Calu3 (cell line): ENCODE data around the gene ZNF414. TPM values are rescaled to one million over a fixed set of nuclear protein-coding genes. Genes with fewer than 3 reads are reported as not detected.

Experiments
- BruUV-seq: library from RNA; stranded (reverse); fragments of 400-500 nt; replicated peaks from 2 replicates; lab custom pipeline; 2021; lab: Mats Ljungman, UMichigan
- CTCF ChIA-PET: fragments of 300-600 bp; sonication (Branson Sonifier 250); formaldehyde crosslinking; loops from one replicate; lab custom pipeline; 2022; ENCODE audit warnings: antibody characterized with exemption; lab: Charles Lee
- DNase-seq: peaks from one replicate; pipeline ENCODE4 v3.0.0; 2022
- H3K27ac Mint-ChIP-seq: one replicate; pipeline ENCODE4 v1.8.0; 2022; ENCODE audit warnings: mixed read lengths; ENCODE audit not compliant: unreplicated experiment
- H3K27me3 Mint-ChIP-seq: one replicate; pipeline ENCODE4 v1.8.0; 2022; ENCODE audit warnings: mixed read lengths; ENCODE audit not compliant: unreplicated experiment
- H3K36me3 Mint-ChIP-seq: one replicate; pipeline ENCODE4 v1.8.0; 2022; ENCODE audit warnings: mild to moderate bottlenecking, moderate library complexity, mixed read lengths; ENCODE audit not compliant: insufficient read depth, unreplicated experiment
- H3K4me1 Mint-ChIP-seq: one replicate; pipeline ENCODE4 v1.8.0; 2022; ENCODE audit warnings: mild to moderate bottlenecking, low read depth, mixed read lengths; ENCODE audit not compliant: unreplicated experiment
- H3K4me3 Mint-ChIP-seq: one replicate; pipeline ENCODE4 v1.8.0; 2022; ENCODE audit warnings: mild to moderate bottlenecking, low read depth, moderate library complexity, mixed read lengths; ENCODE audit not compliant: unreplicated experiment
- H3K9me3 Mint-ChIP-seq: one replicate; pipeline ENCODE4 v1.8.0; 2022; ENCODE audit warnings: low read depth, mixed read lengths; ENCODE audit not compliant: unreplicated experiment
- CTCF ChIP-seq: fragments of 200-600 bp; IDR thresholded peaks from one replicate; pipeline ENCODE4 v1.8.0; 2022; ENCODE audit warnings: antibody characterized with exemption; ENCODE audit not compliant: unreplicated experiment
- intact Hi-C: fragments of 100-400 bp; cut with micrococcal nuclease; formaldehyde crosslinking; loops from one replicate; pipeline ENCODE4 v1.10.0; 2022; ENCODE audit not compliant: unreplicated experiment
- total RNA-seq: library from RNA; stranded (reverse); gene quantifications from 2 replicates; pipeline ENCODE4 v1.2.3, GENCODE V29; 2022

Gene ZNF414
- total RNA-seq, 1 experiment from 2014 or later: 8.7 TPM

GRCh38 chr19:8512115-8512967 lies 1.6 kb downstream of the ZNF414 start:
- Mint-ChIP-seq H3K4me3 (peak overlapping the region; percentile 97), H3K36me3 (peaks cover 20% of the 10 kb centered on the region), H3K9me3 (no peaks in the 10 kb centered on the region), H3K27ac (no peak overlapping the region), H3K27me3 (peaks cover 6% of the 10 kb centered on the region), H3K4me1 (no peaks in the 10 kb centered on the region)
- no TSS peak for BruUV-seq
- intact Hi-C loops: no loop called here
- TF ChIP-seq CTCF: no peak
- CTCF ChIA-PET: interaction anchor here (0.5 kb wide), 1 partner anchor 193 kb away, joined by 4 read pairs; no protein-coding TSS in a partner anchor
- DNase-seq: peak; percentile 16

GRCh38 chr19:8511573-8512101 lies 2.3 kb downstream of the ZNF414 start:
- Mint-ChIP-seq H3K9me3 (no peaks in the 10 kb centered on the region), H3K4me3 (no peak overlapping the region), H3K27ac (no peak overlapping the region), H3K36me3 (peaks cover 24% of the 10 kb centered on the region), H3K27me3 (no peaks in the 10 kb centered on the region), H3K4me1 (no peaks in the 10 kb centered on the region)
- DNase-seq: no peak
- TF ChIP-seq CTCF: no peak
- CTCF ChIA-PET: interaction anchor here (0.5 kb wide), 1 partner anchor 193 kb away, joined by 4 read pairs; no protein-coding TSS in a partner anchor
- no TSS peak for BruUV-seq
- intact Hi-C loops: no loop called here

DNA sequence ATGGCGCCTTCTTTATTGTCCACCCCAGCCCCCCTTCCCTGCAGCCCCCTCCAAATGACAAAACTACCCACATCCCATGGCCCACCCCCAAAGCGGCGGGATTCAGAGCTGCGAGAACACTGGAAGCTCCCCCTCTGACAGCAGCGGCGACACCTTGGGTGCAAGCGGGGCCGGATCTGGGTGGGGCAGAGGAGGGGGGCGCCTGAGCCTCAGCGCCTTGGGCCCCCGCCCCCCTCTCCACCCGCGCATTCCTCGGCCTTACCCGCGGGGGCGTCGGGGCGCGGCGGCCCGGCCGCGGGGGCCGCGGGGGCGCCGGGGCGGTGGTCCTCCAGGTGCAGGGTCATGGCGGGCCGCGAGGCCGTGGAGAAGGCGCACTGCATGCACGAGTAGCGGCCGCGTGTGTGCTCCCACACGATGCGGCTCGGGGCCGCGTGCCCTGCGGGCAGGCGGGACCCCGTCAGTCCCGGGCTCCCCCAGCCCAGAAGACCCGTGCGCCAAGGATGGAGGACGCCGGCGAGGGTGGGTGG lies 3.3 kb downstream of the ZNF414 start:
- Mint-ChIP-seq H3K4me1 (no peaks in the 10 kb centered on the region), H3K27ac (no peak overlapping the region), H3K4me3 (no peak overlapping the region), H3K36me3 (peaks cover 32% of the 10 kb centered on the region), H3K27me3 (no peaks in the 10 kb centered on the region), H3K9me3 (no peaks in the 10 kb centered on the region)
- intact Hi-C loops: no loop called here
- CTCF ChIA-PET: interaction anchor here (0.6 kb wide), 1 partner anchor 1621 kb away, joined by 6 read pairs; no protein-coding TSS in a partner anchor
- BruUV-seq: no TSS peak
- DNase-seq: no peak
- TF ChIP-seq CTCF: no peak

- CTCF ChIA-PET: interaction anchor here (0.6 to 1.5 kb wide), 2 partner anchors 73 to 153 kb away, joined by 4 to 10 read pairs; no protein-coding TSS in a partner anchor
Measured at GRCh38 chr19:8506402-8506957, 7.5 kb downstream of the ZNF414 start.

More at GRCh38 chr19:8506402-8506957, 7.5 kb downstream of the ZNF414 start:
- Mint-ChIP-seq H3K36me3 (peaks cover 18% of the 10 kb centered on the region), H3K27ac (no peak overlapping the region), H3K4me1 (no peaks in the 10 kb centered on the region), H3K27me3 (no peaks in the 10 kb centered on the region), H3K4me3 (peak overlapping the region; percentile 91), H3K9me3 (no peaks in the 10 kb centered on the region)
- no peak for TF ChIP-seq CTCF
- BruUV-seq: no TSS peak
- no peak for DNase-seq
- intact Hi-C loops: loop anchor here (2.0 kb wide), 2 partner anchors 26 to 152 kb away; no protein-coding TSS in a partner anchor
